ENCODE measurements around the gene ARID5A. TPM values are rescaled to one million over a fixed set of nuclear protein-coding genes. Genes with fewer than 3 reads are reported as not detected.
A peak's percentile ranks its signal among the peaks of the same experiment; 100 is the strongest.

Gene ARID5A
- polyA plus RNA-seq, 3 donors, result 27.8 to 38.8 (median 37.7) TPM

DNA sequence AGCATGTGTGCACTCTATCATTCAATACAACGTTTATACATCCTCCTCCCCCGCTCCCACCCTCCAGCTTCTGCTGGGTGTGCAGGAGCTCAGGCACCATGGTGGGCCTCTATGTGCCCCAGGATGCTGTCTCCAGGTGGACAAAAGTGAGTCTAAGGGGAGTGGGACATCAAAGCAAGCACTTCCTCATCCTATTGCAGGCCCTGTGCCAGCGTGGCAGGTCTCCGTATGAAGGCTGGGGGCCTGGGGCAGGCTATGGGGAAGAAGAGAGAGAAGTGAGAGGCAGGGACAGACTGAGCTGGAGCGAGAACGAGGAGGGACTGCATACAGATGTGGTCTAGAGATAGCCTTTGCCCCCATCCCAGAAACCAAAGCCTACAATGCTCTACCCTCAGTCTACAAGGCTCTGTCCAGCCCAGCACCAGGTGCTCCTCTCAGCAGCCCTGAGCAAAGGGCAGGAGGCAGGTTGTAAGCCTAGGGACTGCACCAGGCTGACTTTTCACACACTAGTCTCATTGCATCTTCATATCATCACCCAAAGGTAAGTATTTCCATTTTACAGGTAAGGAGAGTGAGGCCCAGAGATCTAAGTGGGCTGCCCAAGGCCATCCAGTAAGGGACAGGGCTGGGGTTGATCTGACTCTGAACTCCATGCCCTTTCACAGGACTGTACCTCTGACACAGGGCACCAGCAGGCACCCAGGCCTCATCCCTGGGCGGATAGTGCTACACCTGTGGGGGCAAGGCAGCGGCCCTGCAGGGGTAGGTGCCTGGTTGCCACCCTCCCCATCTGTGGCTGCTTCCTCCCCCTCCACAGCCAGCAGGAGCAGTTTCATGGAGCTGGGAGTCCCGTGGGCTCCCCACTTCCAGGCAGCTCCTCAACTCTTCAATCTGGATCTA is 14.0 kb upstream of the ARID5A start:
- H3K27me3 Mint-ChIP-seq (ENCODE audit: low read depth in 3 of 3), result peaks cover 9 to 18% (median 12%) of the 10 kb centered on the region in 3 donors
- Histone ChIP-seq H3K9ac (ENCODE audit: insufficient read depth, low read length, poor library complexity, severe bottlenecking) (no peak overlapping the region), H3K27ac (ENCODE audit: low read depth in 1 of 2, low read length in 2 of 2) (no peak overlapping the region), H3K9me3 (replicated peaks in 1 of 2; ENCODE audit: control insufficient read depth in 1 of 2, insufficient read depth in 1 of 2, low read length in 2 of 2) (no peaks in the 10 kb centered on the region), H2AFZ (ENCODE audit: insufficient read depth, low read depth, low read length, poor library complexity, severe bottlenecking) (no peak overlapping the region), H3K36me3 (replicated peaks in 1 of 2; ENCODE audit: control insufficient read depth in 1 of 2, insufficient read depth in 2 of 2, low read length in 2 of 2) (no peaks in the 10 kb centered on the region), H3K79me2 (ENCODE audit: insufficient read depth, low read length) (no peaks in the 10 kb centered on the region), H3K4me1 (ENCODE audit: control insufficient read depth in 1 of 2, insufficient read depth in 2 of 2, low read length in 2 of 2) (peaks cover 5 to 8% of the 10 kb centered on the region in 2 donors), H3K4me3 (replicated peaks in 1 of 3; ENCODE audit: low read depth in 2 of 3, low read length in 3 of 3) (no peak overlapping the region), H3K27me3 (ENCODE audit: control insufficient read depth in 2 of 2, insufficient read depth in 2 of 2, low read length in 2 of 2) (peaks cover 0 to 2% of the 10 kb centered on the region in 2 donors), H4K20me1 (ENCODE audit: insufficient read depth, low read length) (no peaks in the 10 kb centered on the region), H3K4me2 (replicated peaks; ENCODE audit: extremely low read depth, low read length, poor library complexity, severe bottlenecking) (no peak overlapping the region)
- H3K36me3 Mint-ChIP-seq, result peaks cover 0 to 6% of the 10 kb centered on the region in 2 donors
- 100% methylated on average over 2 of the region's 9 CpGs for WGBS (ENCODE audit: insufficient coverage)
- H3K27ac Mint-ChIP-seq, result peak overlapping the region in 1 of 7 donors; percentile 43
- H3K4me1 Mint-ChIP-seq, result peaks cover 13% of the 10 kb centered on the region
- peaks cover 0 to 6% (median 1%) of the 10 kb centered on the region in 7 donors for H3K9me3 Mint-ChIP-seq
- TF ChIP-seq, protein P1, sequence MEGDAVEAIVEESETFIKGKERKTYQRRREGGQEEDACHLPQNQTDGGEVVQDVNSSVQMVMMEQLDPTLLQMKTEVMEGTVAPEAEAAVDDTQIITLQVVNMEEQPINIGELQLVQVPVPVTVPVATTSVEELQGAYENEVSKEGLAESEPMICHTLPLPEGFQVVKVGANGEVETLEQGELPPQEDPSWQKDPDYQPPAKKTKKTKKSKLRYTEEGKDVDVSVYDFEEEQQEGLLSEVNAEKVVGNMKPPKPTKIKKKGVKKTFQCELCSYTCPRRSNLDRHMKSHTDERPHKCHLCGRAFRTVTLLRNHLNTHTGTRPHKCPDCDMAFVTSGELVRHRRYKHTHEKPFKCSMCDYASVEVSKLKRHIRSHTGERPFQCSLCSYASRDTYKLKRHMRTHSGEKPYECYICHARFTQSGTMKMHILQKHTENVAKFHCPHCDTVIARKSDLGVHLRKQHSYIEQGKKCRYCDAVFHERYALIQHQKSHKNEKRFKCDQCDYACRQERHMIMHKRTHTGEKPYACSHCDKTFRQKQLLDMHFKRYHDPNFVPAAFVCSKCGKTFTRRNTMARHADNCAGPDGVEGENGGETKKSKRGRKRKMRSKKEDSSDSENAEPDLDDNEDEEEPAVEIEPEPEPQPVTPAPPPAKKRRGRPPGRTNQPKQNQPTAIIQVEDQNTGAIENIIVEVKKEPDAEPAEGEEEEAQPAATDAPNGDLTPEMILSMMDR (IDR thresholded peaks at IDR 0.05), result no peak
- H3K4me3 Mint-ChIP-seq, result no peak overlapping the region
- DNase-seq, result peak in 1 of 3 donors; percentile 6
- intact Hi-C loops (cut with micrococcal nuclease), result no loop called here

DNA sequence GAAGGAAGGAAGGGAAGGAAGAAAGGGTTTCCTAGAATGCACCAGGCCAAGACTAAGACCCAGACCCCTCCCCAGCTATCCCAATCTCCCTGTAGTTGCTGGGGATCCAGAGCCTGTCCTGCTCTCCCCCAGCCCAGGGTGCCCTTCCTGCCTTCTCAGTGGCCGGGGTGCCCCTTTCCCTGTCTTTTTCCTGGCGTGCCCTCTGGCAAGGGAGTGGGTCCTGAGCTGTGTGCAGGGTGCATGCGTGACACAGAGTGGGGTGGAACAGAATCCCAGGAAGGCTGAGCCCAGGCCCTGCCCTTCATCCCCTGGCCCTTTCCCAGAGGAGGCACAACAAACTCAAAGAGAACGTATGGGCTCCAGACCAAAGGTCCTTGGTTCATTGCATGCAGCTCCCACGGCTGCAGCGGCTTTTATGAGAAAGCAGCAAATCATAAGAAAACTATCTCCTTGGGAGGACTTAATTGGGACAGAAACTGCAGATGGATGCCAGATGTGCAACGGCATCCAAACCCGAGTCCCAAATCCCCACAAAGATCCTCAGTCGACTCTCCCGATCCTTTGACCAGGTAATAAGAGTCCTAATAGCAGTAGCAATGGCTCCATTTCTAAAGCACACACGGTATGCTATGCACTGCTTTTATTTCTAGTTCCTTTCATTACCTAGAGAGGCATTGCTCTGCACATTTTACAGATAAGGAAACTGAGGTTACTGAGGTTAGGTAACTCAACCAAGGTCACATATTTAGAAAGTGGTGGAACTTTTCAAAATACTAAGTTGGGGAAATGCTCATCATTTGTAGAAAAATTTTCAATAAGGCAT is 12.7 kb upstream of the ARID5A start:
- no peak overlapping the region for H3K27ac Mint-ChIP-seq
- peaks cover 0 to 3% (median 1%) of the 10 kb centered on the region in 7 donors for H3K9me3 Mint-ChIP-seq
- no peak for DNase-seq
- TF ChIP-seq, protein P1 (IDR thresholded peaks at IDR 0.05), result no peak
- no peak overlapping the region for H3K4me3 ChIP-seq (replicated peaks in 1 of 3; ENCODE audit: low read depth in 2 of 3, low read length in 3 of 3)
- H3K4me2 ChIP-seq (replicated peaks; ENCODE audit: extremely low read depth, low read length, poor library complexity, severe bottlenecking), result no peak overlapping the region
- H3K79me2 ChIP-seq (ENCODE audit: insufficient read depth, low read length), result no peaks in the 10 kb centered on the region
- intact Hi-C loops (cut with micrococcal nuclease), result no loop called here
- no peaks in the 10 kb centered on the region for H3K36me3 ChIP-seq (replicated peaks in 1 of 2; ENCODE audit: control insufficient read depth in 1 of 2, insufficient read depth in 2 of 2, low read length in 2 of 2)
- H3K4me3 Mint-ChIP-seq, result no peak overlapping the region
- WGBS (ENCODE audit: insufficient coverage), result 87% methylated on average over 8 of the region's 11 CpGs
- peaks cover 0 to 6% of the 10 kb centered on the region in 2 donors for H3K36me3 Mint-ChIP-seq
- H3K27ac ChIP-seq (ENCODE audit: low read depth in 1 of 2, low read length in 2 of 2), result no peak overlapping the region
- H4K20me1 ChIP-seq (ENCODE audit: insufficient read depth, low read length), result no peaks in the 10 kb centered on the region
- peaks cover 18 to 21% of the 10 kb centered on the region in 2 donors for H3K4me1 ChIP-seq (ENCODE audit: control insufficient read depth in 1 of 2, insufficient read depth in 2 of 2, low read length in 2 of 2)
- peaks cover 0 to 2% of the 10 kb centered on the region in 2 donors for H3K27me3 ChIP-seq (ENCODE audit: control insufficient read depth in 2 of 2, insufficient read depth in 2 of 2, low read length in 2 of 2)
- H3K4me1 Mint-ChIP-seq, result peaks cover 26% of the 10 kb centered on the region
- peaks cover 11 to 18% (median 18%) of the 10 kb centered on the region in 3 donors for H3K27me3 Mint-ChIP-seq (ENCODE audit: low read depth in 3 of 3)
- no peak overlapping the region for H2AFZ ChIP-seq (ENCODE audit: insufficient read depth, low read depth, low read length, poor library complexity, severe bottlenecking)
- no peaks in the 10 kb centered on the region for H3K9me3 ChIP-seq (replicated peaks in 1 of 2; ENCODE audit: control insufficient read depth in 1 of 2, insufficient read depth in 1 of 2, low read length in 2 of 2)
- no peak overlapping the region for H3K9ac ChIP-seq (ENCODE audit: insufficient read depth, low read length, poor library complexity, severe bottlenecking)
